ENCODE data around the gene SRMS.
A peak's percentile ranks its signal among the peaks of the same experiment; 100 is the strongest.
"Not testable (repeated sequence)": the region's sequence is repeated elsewhere in the genome, so short reads cannot be mapped to it uniquely, and the experiment has no call there.

The SRMS gene

GRCh38 chr20:63565021-63565698, 17.6 kb upstream of the SRMS start:
- DNase-seq, result no peak

DNA sequence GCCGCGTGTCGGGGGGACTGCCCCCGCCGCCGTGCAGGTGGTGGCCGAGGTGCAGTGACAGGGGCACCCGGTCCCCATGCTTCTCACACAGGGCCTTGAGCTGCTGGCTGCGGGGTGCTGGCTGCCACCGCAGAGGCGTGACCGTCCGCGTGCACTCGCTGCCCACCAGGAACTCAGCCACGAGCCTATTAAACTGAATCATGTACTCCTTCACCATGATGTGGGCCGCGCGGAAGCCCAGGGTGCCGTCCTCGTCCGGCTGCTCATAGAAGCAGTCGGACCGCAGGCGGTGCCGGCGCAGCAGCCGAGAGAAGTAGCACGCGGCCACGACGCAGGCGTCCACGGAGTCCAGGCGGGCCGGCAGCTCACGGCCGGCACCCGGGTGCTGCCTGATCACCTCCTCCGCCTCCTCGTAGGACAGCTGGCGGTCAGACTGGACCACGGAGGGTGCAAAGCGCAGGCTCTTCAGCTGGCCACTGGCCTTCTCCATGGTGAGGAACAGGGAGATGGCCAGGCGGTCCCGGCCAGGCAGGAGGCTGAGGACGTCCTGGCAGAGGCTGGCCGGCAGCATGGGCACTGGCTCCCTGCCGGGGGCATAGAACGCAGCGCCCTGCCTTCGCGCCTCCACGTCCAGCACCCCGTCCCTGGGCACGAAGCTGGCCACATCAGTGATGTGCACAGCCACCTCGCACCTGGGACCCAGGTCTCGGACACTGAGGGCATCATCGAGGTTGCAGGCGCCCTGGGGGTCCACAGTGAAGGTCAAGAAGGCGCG, 16.7 kb upstream of the SRMS start:
- no peak for DNase-seq

DNA sequence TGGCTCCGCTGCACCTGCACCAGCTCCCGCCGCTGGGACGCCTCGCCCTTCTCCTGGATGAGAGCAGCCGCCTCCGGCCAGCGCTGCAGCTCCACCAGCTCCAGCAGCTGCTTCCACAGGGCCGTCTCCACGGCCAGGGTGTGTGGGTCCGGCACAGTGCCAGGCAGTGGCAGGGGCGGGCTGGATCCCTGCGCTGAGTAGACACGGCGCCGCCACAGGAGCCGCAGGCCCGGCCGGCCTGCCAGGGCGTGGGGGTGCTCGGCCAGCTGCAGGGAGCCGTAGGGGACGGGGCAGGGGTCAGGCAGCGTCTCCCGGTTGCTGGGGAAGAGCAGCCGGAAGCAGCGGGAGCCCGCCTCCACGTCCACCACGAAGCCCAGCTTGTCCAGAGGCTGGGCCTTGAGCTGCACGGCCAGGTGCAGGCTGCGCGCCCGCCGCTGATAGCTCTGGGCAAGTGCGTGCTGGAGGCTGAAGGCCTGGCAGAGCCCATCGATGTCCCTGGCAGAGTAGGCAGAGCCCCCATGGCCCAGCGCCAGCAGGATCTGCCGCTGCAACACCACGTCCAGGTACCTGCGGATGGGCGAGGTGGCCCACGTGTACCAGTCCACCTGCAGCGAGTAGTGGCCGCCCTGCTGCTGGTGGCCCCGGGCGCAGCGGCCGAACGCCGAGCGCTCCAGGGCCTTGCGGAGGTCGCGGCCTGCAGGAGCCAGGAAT, 15.8 kb upstream of the SRMS start:
- DNase-seq, result no peak

GRCh38 chr20:63562461-63563224, 15.1 kb upstream of the SRMS start:
- no peak for DNase-seq

GRCh38 chr20:63561624-63562396, 14.3 kb upstream of the SRMS start:
- DNase-seq, result no peak

- no peak for DNase-seq
Measured at GRCh38 chr20:63560856-63561609, 13.5 kb upstream of the SRMS start.

GRCh38 chr20:63560333-63560805, 12.8 kb upstream of the SRMS start:
- DNase-seq, result no peak

DNA sequence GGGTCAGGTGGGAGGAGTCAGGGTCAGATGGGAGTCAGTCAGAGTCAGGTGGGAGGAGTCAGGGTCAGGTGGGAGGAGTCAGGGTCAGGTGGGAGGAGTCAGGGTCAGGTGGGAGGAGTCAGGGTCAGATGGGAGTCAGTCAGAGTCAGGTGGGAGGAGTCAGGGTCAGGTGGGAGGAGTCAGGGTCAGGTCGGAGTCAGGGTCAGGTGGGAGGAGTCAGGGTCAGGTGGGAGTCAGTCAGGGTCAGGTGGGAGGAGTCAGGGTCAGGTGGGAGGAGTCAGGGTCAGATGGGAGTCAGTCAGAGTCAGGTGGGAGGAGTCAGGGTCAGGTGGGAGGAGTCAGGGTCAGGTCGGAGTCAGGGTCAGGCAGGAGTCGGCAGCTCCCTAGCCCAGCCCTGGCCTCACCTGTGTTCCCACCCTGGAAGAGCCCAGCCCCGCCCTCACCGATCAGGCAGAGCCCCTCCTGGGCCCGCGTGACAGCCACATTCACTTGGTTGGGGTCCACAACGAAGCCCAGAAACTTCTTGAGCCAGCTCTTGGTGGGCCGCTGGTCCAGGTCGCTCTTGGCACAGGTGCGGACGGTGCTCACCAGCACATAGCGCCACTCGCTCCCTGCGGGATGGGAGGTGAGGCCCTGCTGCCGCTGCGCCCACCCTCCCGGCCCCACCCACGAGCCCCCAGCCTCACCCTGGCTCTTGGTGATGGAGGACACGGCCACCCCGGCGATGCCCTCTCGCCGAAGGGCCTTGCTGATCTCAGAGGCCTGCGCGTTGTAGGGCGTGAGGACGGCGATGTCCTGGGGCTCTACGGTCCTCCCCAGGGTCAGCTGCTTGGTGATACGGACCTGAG, 12.2 kb upstream of the SRMS start:
- DNase-seq, result not testable (repeated sequence)

GRCh38 chr20:63558804-63559484, 11.4 kb upstream of the SRMS start:
- no peak for DNase-seq

GRCh38 chr20:63557481-63557891, 9.9 kb upstream of the SRMS start:
- DNase-seq, result no peak

GRCh38 chr20:63556873-63557478, 9.4 kb upstream of the SRMS start:
- DNase-seq, result no peak

DNA sequence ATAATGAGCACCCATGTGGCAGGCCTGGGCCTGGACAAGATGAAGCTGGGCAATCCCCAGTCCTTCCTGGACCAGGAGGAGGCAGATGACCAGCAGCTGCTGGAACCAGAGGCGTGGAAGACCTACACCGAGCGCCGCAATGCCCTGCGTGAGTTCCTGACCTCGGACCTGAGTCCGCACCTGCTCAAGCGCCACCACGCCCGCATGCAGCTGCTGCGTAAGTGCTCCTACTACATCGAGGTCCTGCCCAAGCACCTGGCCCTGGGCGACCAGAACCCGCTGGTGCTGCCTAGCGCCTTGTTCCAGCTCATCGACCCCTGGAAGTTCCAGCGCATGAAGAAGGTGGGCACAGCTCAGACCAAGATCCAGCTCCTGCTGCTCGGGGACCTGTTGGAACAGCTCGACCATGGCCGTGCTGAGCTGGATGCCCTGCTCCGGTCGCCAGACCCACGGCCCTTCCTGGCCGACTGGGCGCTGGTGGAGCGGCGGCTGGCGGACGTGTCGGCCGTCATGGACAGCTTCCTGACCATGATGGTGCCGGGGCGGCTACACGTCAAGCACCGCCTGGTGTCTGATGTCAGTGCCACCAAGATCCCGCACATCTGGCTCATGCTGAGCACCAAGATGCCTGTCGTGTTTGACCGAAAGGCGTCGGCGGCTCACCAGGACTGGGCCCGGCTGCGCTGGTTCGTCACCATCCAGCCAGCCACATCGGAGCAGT, 8.3 kb upstream of the SRMS start:
- DNase-seq, result no peak

DNA sequence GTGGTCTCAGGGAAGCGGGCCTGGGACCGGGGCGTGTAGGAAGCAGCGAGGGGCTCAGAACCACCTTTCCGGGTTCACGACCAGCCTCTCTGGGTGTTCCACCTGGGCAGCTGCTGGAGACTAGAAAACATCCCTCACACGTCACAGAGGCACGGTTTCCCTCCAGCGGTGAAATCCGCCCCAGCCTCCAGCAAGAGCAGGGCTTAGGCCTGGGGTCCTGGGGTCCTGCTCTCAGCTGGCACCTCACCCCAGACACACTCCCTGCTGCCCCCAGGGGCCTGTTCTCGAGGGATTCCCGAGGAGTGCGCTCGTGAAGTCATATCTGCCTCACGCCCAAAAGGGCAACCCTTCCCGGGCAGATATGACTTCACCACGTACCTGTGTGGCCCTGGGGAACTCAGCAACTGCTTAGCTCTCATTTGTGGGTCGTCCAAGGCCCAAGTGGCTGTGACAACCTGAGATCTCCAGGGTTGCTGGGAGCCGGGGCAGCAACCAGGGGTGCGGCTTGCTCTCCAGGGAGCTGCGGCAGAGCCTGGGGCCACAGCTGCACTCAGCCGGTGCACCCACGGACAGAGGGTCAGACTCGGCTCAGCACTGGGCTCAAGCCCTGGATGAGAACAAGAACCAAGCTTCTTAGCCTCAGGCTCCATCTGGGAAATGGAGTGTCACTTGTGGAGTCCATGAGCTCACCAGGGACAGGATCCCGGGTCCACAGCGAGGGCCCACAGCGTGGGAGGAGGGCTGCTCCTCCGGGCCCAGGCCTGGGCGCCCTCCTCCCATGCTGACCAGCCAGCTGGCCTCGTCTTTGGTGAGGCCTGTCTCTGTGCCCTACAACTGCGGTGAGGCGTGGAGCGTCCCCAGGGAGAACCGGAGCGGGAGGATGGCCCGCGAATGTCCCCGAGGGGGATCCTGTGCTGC, 7.1 kb upstream of the SRMS start:
- no peak for DNase-seq

GRCh38 chr20:63553933-63554290, 6.4 kb upstream of the SRMS start, which contains the start of gene FNDC11:
Gene FNDC11, plus strand, starts transcription at chr20:63554159. Its CDS starts 1,505 bp downstream, at chr20:63555664.
- no peak for DNase-seq

GRCh38 chr20:63553251-63553932, 5.8 kb upstream of the SRMS start:
- DNase-seq, result peak; percentile 11 to 26

DNA sequence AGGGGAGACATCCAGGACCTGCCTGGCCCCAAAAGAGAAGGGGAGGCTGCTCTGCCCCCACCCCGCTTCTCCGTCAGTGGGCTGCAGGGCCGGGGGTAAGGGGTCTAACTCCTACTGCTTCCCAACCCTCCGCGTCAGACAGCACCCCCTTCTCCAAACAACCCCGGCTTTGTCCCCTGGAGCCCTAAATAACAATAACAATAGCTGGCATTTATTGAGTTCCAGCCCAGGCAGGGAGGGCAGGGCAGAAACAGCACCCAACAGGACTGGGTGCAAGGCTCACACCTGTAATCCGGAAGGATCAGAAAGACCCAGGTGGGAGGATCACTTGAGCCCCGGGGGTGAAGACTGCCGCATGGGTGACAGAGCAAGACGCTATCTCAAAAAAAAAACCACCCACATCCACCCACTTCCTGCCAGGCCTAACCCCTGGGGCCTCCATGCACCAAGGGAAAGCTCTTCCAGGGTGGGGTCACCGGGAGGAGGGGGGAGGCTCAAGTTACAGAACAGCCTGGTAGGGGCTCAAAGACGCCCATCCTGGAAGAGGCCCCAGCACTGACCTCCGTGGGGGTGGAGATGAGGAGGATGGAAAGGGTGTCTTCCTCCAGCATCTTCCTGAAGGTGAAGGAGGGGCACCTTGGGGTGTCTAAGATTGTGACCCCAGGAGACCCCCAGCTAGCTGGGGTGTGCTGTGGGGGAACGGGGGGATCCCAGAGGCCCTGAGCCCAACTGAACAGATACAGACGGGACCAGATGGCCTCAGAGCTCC, 5.1 kb upstream of the SRMS start:
- peak; percentile 36 to 52 for DNase-seq

All from Kasumi-1 (cell line).